Right lobe of liver (tissue), 4 donors: Measurements from ENCODE around the gene HTRA3.

Source experiments
- POLR2A ChIP-seq: fragments of 450-650 bp; IDR thresholded peaks from one replicate; pipeline ENCODE4 v1.6.1; 2017; ENCODE audit warnings: antibody characterized with exemption, mild to moderate bottlenecking
- TF ChIP-seq, protein P1 (sequence below), 4 donors: fragments of 200-600 bp in 3 of 4; fragments of 450-650 bp in 1 of 4; IDR thresholded peaks; one replicate each; pipeline versions ENCODE4 v1.5.1 to v1.8.0; 2016 to 2022; ENCODE audit warnings: antibody characterized with exemption in 4 of 4, mild to moderate bottlenecking in 2 of 4
- donor health status: DM: no; HTN: no; CAD: no.
- donor health status: DM: no; HTN: no; CAD: no.
- donor health status: DM: no; HTN: yes; CAD: no.

DNA sequence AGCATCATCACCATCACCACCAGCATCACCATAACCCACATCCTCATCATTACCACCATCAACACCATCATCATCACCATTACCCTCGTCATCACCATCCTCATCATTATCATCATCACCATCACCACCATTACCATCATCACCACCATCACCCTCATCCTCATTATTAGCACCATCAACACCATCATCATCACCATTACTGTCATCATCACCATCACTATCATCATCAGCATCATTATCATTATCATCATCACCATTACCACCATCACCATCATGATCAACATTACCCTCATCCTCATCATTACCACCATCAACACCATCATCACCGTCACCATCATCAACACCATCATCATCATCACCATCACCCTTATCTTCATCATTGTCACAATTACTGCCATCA is 51.7 kb downstream of the HTRA3 start:
- TF ChIP-seq, protein P1, sequence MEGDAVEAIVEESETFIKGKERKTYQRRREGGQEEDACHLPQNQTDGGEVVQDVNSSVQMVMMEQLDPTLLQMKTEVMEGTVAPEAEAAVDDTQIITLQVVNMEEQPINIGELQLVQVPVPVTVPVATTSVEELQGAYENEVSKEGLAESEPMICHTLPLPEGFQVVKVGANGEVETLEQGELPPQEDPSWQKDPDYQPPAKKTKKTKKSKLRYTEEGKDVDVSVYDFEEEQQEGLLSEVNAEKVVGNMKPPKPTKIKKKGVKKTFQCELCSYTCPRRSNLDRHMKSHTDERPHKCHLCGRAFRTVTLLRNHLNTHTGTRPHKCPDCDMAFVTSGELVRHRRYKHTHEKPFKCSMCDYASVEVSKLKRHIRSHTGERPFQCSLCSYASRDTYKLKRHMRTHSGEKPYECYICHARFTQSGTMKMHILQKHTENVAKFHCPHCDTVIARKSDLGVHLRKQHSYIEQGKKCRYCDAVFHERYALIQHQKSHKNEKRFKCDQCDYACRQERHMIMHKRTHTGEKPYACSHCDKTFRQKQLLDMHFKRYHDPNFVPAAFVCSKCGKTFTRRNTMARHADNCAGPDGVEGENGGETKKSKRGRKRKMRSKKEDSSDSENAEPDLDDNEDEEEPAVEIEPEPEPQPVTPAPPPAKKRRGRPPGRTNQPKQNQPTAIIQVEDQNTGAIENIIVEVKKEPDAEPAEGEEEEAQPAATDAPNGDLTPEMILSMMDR (IDR thresholded peaks at IDR 0.05) = no peak
- no peak for TF ChIP-seq POLR2A
